ENCODE results near the gene MEGF11.

DNA sequence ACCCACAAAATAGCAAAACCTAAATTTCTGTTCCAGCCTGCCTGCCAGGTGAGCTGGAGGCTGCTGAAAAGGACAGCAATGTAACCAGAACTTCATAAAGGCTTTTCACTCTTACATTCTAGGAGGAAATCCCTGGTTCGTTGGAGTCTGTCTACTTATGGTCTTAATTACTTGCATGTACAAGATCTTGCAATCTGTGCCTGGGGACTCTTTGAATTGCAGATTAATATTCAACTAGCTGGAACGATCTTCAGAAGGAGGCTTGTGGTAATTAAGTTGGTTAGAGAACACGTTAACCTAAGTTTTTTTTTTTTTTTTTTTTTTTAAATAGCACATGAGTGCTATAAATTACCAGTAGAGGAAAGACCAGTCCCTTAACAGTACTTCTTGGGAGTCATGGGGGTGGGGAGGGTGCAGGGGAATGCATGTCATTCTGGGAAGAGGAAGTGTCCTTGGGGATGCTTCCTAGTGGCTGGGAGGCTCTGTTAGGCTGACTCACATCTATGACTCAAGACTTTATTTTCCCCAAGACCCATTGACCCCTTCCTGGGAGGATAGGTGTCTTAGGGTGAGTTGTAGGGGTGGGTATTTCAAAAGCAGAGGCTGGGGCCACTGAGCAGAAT is 244.5 kb downstream of the MEGF11 start:
- TF ChIP-seq, protein P1, sequence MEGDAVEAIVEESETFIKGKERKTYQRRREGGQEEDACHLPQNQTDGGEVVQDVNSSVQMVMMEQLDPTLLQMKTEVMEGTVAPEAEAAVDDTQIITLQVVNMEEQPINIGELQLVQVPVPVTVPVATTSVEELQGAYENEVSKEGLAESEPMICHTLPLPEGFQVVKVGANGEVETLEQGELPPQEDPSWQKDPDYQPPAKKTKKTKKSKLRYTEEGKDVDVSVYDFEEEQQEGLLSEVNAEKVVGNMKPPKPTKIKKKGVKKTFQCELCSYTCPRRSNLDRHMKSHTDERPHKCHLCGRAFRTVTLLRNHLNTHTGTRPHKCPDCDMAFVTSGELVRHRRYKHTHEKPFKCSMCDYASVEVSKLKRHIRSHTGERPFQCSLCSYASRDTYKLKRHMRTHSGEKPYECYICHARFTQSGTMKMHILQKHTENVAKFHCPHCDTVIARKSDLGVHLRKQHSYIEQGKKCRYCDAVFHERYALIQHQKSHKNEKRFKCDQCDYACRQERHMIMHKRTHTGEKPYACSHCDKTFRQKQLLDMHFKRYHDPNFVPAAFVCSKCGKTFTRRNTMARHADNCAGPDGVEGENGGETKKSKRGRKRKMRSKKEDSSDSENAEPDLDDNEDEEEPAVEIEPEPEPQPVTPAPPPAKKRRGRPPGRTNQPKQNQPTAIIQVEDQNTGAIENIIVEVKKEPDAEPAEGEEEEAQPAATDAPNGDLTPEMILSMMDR (conservative IDR thresholded peaks at IDR 0.05; ENCODE audit: low read length), result no peak
- no peak for TF ChIP-seq EZH2phosphoT487 (IDR thresholded peaks at IDR 0.05; ENCODE audit: borderline replicate concordance, low read depth, low read length)
